Osteoblast (primary cell): ENCODE data around the gene ENAM. TPM values are rescaled to one million over a fixed set of nuclear protein-coding genes. Genes with fewer than 3 reads are reported as not detected.
"Not testable (repeated sequence)": the region's sequence is repeated elsewhere in the genome, so short reads cannot be mapped to it uniquely, and the experiment has no call there.

Experiments used
- DNase-seq: peaks from one replicate; pipeline ENCODE4 v3.0.0; 2011; ENCODE audit warnings: low spot score, mixed read lengths; ENCODE audit not compliant: insufficient read length; ENCODE audit errors: missing footprints
- H2AFZ ChIP-seq: 2 replicates; pipeline ENCODE4 v1.6.0; 2011; ENCODE audit warnings: mild to moderate bottlenecking, low read length
- H3K27ac ChIP-seq: 2 replicates; pipeline ENCODE4 v1.5.1; 2011; ENCODE audit warnings: mild to moderate bottlenecking, low read depth, low read length, moderate library complexity
- H3K27me3 ChIP-seq: 2 replicates; pipeline ENCODE4 v1.6.0; 2012; ENCODE audit warnings: mild to moderate bottlenecking, control low read depth, inconsistent platforms, low read length, moderate library complexity; ENCODE audit not compliant: insufficient read depth
- H3K36me3 ChIP-seq: 2 replicates; pipeline ENCODE4 v1.5.1; 2011; ENCODE audit warnings: mild to moderate bottlenecking, low read length, control low read depth, moderate library complexity; ENCODE audit not compliant: insufficient read depth
- H3K4me1 ChIP-seq: 2 replicates; pipeline ENCODE4 v1.5.1; 2011; ENCODE audit warnings: mild to moderate bottlenecking, low read length, control low read depth, moderate library complexity; ENCODE audit not compliant: insufficient read depth
- H3K4me2 ChIP-seq: 2 replicates; pipeline ENCODE4 v1.6.0; 2011; ENCODE audit warnings: mild to moderate bottlenecking, low read length; ENCODE audit not compliant: insufficient read depth
- H3K4me3 ChIP-seq: fragments of 200-600 bp; sonication (generic); 3 replicates; pipeline ENCODE4 v1.5.1; 2012; ENCODE audit warnings: mild to moderate bottlenecking, low read length, inconsistent platforms; ENCODE audit not compliant: insufficient read depth
- H3K79me2 ChIP-seq: 2 replicates; pipeline ENCODE4 v1.6.0; 2012; ENCODE audit warnings: mild to moderate bottlenecking, low read length, control low read depth, inconsistent platforms; ENCODE audit not compliant: insufficient read depth
- H3K9me3 ChIP-seq: 2 replicates; pipeline ENCODE4 v1.5.1; 2011; ENCODE audit warnings: low read depth, low read length, control low read depth
- H4K20me1 ChIP-seq: 2 replicates; pipeline ENCODE4 v1.6.0; 2012; ENCODE audit warnings: mild to moderate bottlenecking, low read length, control low read depth; ENCODE audit not compliant: insufficient read depth
- CTCF ChIP-seq: IDR thresholded peaks from 2 replicates; pipeline ENCODE4 v1.5.1; 2011; ENCODE audit warnings: mild to moderate bottlenecking, low read depth, low read length, moderate library complexity; ENCODE audit errors: extremely low read depth
- total RNA-seq: library from RNA; depleted of rRNA; stranded (reverse); fragments of >200 nt; gene quantifications from 2 replicates; pipeline ENCODE4 v1.2.3, GENCODE V29; 2012

The ENAM gene
- total RNA-seq, 1 donor: not detected

DNA sequence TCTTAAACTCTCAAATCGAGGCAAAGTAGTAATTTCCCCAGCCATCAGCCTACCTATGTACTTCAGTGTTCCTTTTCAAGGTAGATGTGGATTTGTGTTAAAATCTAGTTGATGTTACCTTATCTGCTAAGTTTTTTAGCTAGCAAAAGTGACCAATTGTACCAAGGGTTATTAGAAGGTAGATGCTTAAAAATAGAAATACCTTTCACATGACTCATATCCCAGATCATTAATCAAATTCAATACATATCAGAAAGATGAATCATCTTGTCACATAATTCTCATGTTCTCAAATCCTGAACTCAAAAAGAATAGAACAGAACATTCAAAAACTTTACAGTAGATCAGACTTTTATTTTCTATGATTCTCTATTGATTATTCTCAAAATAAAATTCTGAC lies 3.5 kb downstream of the ENAM start:
- no peak overlapping the region for H3K27ac ChIP-seq
- DNase-seq: no peak

GRCh38 chr4:70634482-70634881 lies 5.9 kb downstream of the ENAM start:
- Histone ChIP-seq H3K27me3 (no peaks in the 10 kb centered on the region), H3K9me3 (no peaks in the 10 kb centered on the region), H3K27ac (no peak overlapping the region), H3K4me1 (no peaks in the 10 kb centered on the region), H3K36me3 (no peaks in the 10 kb centered on the region), H3K4me2 (no peak overlapping the region), H2AFZ (no peak overlapping the region), H4K20me1 (no peaks in the 10 kb centered on the region), H3K79me2 (no peaks in the 10 kb centered on the region), H3K4me3 (no peak overlapping the region)
- DNase-seq: no peak
- no peak for TF ChIP-seq CTCF

More for the DNA sequence above, 3.5 kb downstream of the ENAM start:
- TF ChIP-seq CTCF: no peak
- no peaks in the 10 kb centered on the region for H3K9me3 ChIP-seq
- no peaks in the 10 kb centered on the region for H3K79me2 ChIP-seq
- H3K27me3 ChIP-seq: no peaks in the 10 kb centered on the region
- H3K4me1 ChIP-seq: no peaks in the 10 kb centered on the region
- no peak overlapping the region for H3K4me2 ChIP-seq
- no peaks in the 10 kb centered on the region for H3K36me3 ChIP-seq
- H4K20me1 ChIP-seq: no peaks in the 10 kb centered on the region
- H3K4me3 ChIP-seq: no peak overlapping the region
- H2AFZ ChIP-seq: no peak overlapping the region

GRCh38 chr4:70637239-70637913 lies 8.8 kb downstream of the ENAM start:
- no peaks in the 10 kb centered on the region for H3K4me1 ChIP-seq
- H3K9me3 ChIP-seq: no peaks in the 10 kb centered on the region
- H3K79me2 ChIP-seq: no peaks in the 10 kb centered on the region
- H3K4me2 ChIP-seq: peak overlapping the region; percentile 29
- H3K27me3 ChIP-seq: no peaks in the 10 kb centered on the region
- H3K36me3 ChIP-seq: no peaks in the 10 kb centered on the region
- no peak for DNase-seq
- H2AFZ ChIP-seq: peak overlapping the region; percentile 68
- TF ChIP-seq CTCF: no peak
- no peaks in the 10 kb centered on the region for H4K20me1 ChIP-seq
- H3K4me3 ChIP-seq: peak overlapping the region; percentile 17
- H3K27ac ChIP-seq: no peak overlapping the region

- H3K79me2 ChIP-seq: no peaks in the 10 kb centered on the region
- no peak overlapping the region for H2AFZ ChIP-seq
- no peak overlapping the region for H3K4me2 ChIP-seq
- TF ChIP-seq CTCF: no peak
- no peaks in the 10 kb centered on the region for H3K4me1 ChIP-seq
- no peaks in the 10 kb centered on the region for H4K20me1 ChIP-seq
- H3K27ac ChIP-seq: no peak overlapping the region
- DNase-seq: no peak
- H3K4me3 ChIP-seq: no peak overlapping the region
- no peaks in the 10 kb centered on the region for H3K36me3 ChIP-seq
- no peaks in the 10 kb centered on the region for H3K9me3 ChIP-seq
- no peaks in the 10 kb centered on the region for H3K27me3 ChIP-seq
Measured at GRCh38 chr4:70640192-70640591, 11.6 kb downstream of the ENAM start.

DNA sequence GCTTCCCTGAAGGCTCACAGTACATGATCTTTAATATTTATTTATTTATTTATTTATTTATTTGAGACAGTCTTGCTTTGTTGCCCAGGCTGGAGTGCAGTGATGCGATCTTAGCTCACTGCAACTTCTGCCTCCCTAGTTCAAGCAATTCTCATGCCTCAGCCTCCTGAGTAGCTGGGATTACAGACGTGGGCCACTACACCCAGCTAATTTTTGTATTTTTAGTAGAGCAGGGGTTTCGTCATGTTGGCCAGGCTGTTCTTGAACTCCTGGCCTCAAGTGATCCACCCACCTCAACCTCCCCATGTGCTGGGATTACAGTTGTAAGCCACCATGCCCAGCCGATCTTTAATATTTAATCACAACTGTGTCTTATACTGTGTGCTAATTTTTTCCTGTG lies 22.2 kb downstream of the ENAM start:
- peaks cover 12% of the 10 kb centered on the region for H3K4me1 ChIP-seq
- not testable (repeated sequence) for H3K9me3 ChIP-seq, H2AFZ ChIP-seq, H3K27me3 ChIP-seq, DNase-seq, H3K36me3 ChIP-seq, H3K4me2 ChIP-seq, H3K4me3 ChIP-seq, H3K27ac ChIP-seq, H3K79me2 ChIP-seq, H4K20me1 ChIP-seq
